Activated CD4-positive, alpha-beta T cell treated with anti-CD3 and anti-CD28 coated beads for 48 hours (primary cell): Measurements from ENCODE around the gene SCO2.
A peak's percentile ranks its signal among the peaks of the same experiment; 100 is the strongest.

ENCODE experiments used
- DNase-seq: peaks from one replicate; pipeline ENCODE4 v3.0.0-alpha.2; 2020

The SCO2 gene

DNA sequence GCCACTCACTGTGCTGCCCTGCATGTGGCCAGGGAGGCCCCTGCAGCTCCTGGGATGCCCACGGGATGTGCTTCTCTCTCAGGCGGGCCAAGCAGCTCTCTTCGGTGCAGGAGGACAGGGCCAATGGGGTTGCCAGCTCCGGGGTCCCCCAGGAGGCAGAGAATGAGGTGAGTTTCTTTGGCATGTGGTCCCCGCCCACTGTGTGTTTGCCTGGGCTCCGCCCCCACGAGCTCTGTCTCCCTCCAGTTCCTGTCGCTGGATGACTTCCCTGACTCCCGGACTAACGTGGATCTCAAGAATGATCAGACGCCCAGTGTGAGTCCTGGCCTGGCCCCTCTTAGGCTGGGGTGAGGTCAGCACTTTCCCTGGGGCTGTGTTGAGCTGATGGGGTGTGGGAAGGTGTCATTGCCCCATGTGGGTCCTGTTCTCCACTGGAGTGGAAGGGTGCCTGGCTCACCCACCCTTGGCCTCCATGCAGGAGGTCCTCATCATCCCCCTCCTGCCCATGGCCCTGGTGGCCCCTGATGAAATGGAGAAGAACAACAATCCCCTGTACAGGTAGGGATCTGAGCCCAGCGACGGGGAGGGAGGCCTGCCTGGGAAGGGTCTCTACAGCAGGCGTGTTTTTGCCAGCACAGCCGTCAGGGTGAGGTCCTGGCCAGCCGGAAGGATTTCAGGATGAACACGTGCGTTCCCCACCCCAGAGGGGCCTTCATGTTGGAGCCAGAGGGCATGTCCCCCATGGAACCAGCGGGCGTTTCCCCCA is 7.7 kb downstream of the SCO2 start:
- no peak for DNase-seq

GRCh38 chr22:50516891-50517290 is 8.5 kb downstream of the SCO2 start:
- no peak for DNase-seq

- DNase-seq: no peak
These were observed 9.3 kb downstream of the SCO2 start for GRCh38 chr22:50516068-50516467.

DNA sequence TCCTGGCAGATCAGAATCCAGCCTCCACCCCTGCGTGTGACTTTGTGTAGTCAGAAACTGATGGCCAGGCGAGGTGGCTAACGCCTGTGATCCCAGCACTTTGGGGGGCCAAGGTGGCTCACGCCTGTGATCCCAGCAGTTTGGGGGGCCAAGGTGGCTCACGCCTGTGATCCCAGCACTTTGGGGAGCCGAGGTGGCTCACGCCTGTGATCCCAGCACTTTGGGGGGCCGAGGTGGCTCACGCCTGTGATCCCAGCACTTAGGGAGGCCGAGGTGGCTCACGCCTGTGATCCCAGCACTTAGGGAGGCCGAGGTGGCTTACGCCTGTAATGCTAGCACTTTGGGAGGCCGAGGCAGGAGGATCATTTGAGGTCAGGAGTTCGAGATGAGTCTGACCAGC is 12.2 kb downstream of the SCO2 start:
- DNase-seq: no peak

DNA sequence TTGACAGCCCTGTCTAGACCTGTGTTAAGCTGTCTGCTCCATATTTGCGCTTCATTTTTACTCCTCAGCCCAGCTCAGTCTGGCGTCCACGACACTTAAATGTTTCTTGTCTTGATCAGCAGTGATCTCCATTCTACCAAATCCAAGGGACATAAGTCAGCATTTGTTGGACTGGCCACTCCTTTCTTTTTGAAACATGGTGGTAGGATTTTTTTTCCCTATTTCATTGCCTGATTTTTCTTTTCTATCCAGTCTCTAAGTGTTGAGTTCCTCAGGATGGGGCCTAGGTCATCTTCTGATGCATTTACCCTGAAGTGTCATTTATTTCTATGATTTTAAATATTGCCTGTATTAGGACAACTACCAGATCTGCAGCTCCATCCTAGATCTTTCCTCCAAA is 16.5 kb downstream of the SCO2 start:
- DNase-seq: no peak

DNA sequence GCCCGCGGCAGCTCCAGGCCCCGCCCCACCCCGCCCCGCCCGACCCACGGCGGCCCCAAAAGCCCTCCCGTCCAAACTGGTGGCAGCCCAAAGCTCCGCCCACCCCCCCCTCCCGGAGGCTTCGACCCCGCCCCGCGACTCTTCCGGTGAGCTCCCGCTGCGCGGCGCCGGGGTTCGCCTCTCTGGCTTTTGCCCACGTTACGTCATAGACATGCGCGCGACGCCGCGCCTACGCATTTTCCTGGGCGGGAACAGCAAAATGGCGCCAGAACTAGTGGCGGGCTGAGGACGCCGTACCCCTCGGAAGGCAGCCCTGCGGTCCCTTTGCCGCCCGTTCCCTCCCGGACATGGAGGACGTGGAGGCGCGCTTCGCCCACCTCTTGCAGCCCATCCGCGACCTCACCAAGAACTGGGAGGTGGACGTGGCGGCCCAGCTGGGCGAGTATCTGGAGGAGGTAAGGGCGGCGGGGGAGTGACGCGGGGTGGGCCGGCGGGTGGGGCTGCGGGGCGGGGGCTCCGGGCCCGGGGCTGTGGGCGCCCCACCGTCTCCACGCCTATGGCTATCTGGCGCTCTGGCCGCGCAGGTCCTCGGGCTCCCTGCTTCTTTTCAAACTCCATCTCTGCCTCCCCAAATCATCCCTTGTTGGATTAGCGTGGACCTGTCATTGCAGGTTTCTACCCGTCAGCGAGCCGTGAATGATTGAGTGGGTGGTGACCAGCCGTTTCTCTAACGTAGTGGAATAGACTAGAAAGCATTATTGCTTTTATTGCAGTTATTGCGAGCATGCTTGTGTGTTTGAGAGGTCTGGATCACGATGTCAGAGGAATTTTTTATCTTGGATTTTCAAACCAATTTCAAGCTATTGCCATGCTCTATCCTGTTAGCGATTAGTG is 17.2 kb downstream of the SCO2 start, which contains the start of gene NCAPH2:
Gene NCAPH2 (plus strand): TSS at position 234 of the 894 bp plus-strand sequence. CDS start 114 bp downstream, at position 348.
- peak; percentile 99 for DNase-seq

DNA sequence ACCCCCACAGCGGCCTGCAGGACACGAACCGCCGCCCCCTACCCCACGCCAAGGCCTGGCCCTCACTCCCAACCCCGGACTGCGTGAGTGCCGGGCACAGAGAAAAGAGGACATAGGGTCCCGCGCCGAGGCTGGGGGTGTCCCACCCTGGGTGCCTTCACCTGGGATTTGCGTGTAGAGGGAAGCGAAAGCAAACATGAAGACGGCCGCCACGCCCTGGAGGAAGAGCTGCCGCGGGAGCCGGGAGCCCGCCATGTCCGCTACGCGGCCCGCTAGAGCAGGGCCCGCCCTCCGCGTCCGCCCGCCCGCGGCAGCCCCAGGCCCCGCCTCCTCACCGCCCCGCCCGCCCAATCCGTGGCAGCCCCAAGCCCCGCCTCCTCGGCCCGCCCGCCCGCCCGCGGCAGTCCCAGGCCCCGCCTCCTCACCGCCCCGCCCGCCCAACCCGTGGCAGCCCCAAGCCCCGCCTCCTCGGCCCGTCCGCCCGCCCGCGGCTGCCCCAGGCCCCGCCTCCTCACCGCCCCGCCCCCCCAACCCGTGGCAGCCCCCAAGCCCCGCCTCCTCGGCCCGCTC is 17.9 kb downstream of the SCO2 start, which contains the start of gene LMF2:
Gene LMF2 (minus strand): TSS at position 282 of the 570 bp plus-strand sequence. CDS start 27 bp downstream, at position 255.
- peak; percentile 94 for DNase-seq

DNA sequence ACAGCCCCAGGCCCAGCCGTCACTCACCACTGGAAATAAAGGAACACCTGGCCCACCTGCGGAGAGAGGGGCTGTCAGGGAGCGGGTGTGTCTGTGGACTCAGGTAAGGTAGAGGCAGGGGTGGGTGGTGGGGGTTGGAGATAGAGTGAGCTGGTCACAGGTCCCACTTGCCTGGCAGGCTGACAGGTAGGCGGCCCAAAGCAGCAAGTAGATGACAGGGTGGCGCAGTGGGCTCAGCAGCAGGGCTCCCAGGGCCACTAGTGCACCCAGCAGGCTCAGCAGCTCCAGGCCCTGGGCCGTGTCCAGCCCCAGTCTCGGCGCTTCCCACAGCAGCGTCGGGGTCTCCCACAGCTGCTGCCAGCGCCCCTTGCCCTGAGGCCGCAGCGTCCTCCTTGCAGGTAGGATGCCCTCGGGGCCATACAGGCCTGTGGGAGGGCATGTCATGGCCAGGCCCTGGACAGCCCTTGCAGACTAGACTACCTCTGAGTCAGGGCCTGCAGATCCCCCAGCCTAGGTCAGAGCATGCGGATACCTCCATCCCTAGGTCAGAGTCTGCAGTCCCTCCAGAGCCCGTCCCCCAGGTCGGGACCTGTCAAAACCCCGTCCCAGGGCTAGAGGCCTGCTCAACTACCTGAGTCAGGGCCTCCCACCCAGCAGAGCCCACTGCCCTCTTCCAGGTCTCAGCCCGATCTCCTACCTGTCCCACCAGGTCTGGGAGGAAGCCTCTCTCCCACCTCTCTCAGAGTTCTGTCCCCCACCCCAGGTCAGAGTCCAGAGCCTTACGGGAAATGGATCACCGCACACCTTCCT is 18.6 kb downstream of the SCO2 start:
- DNase-seq: no peak

- no peak for DNase-seq
These were observed 19.4 kb downstream of the SCO2 start for GRCh38 chr22:50505776-50506610.

DNA sequence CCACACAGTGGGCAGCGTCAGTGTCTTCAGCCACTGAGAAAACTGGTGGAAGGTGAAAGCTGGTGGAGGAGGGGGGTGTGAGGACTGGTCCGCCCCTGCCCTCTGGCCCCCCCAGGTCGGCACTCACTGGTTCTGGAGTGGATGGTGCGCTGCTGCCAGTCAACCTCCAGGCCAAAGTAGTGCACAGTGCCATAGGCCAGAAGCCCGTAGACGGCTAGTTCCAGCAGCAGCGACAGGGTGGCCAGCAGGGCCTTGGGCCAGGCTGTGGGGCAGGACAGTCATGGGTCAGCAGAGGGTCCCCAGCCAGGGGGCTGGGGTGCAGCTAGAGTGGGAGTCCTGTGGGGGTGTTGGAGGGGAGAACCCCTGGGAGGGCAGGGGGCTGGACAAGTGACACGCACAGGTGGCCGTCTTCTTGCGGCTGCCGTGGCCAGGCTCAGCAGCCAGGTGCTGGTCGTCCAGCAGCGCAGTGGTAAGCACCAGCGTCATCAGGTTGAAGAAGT is 20.1 kb downstream of the SCO2 start:
- no peak for DNase-seq

DNA sequence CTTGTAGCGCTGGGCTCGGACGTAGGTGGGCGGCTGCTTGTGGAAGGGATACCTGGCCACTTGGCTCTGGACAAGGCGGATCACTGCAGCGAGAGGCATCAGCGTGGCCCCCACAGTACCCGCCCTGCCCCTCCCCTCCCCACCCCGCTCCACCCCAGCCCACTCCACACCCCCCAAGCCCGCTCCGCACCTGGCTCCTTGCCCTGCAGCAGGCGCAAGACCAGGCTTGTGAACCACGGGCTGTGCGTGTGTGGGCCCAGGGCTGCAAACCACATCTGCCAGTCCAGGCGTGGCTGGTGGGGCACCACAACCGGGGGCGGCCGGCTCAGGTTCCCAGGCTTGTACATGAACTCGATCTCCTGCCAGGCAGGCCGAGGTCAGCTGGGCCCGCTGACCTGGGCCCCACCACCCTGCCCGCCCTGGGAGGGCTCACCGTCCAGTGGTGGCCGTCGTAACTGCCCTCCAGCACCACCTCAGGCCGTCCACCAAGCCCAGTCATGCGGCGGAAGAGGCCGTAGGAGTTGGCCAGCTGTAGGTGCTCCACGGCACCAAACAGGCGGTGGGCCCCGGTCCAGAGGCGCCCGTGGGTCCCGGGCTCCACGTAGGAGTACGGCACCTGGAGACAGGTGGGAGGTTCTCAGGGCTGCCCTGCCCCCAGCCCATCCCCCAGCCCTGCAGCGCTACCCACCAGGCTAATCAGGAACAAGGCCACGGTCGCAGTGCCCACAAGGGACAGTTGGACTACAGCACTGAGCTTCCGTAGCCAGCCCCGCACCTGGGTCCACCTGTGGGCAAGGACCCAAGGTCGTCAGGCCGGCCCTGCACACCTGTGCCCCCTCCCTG is 20.8 kb downstream of the SCO2 start:
- no peak for DNase-seq

DNA sequence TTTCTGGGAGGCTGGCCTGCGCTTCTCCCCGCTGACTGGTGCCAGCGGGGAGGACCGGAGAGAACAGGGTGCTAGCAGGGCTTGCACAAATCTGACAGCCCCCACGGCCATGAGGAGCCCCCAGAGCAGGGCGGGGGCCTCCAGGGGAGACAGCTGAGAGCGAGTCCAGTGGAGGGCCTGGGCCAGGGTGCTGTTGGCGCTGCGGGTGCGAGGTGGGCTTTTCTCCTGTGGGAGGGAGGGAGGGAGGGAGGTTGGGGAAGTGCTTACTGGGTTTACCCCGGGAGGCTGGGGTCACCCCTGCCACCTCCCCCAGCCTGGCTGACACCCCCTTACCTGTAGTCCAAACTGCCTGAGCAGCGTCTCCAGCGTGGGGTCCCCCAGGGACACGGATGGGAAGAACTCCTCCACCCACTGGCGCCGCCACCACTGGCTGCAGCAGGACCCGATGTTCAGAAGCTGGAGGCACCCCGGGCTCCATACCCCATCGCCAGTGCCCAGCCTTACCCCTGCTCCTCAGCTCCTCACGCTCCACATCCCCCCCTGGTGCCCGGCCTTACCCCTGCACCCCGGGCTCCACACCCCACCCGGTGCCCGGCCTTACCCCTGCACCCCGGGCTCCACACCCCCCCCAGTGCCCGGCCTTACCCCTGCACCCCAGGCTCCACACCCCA is 21.8 kb downstream of the SCO2 start:
- DNase-seq: peak; percentile 61

- no peak for DNase-seq
These were observed 22.5 kb downstream of the SCO2 start for GRCh38 chr22:50502628-50503474.

DNA sequence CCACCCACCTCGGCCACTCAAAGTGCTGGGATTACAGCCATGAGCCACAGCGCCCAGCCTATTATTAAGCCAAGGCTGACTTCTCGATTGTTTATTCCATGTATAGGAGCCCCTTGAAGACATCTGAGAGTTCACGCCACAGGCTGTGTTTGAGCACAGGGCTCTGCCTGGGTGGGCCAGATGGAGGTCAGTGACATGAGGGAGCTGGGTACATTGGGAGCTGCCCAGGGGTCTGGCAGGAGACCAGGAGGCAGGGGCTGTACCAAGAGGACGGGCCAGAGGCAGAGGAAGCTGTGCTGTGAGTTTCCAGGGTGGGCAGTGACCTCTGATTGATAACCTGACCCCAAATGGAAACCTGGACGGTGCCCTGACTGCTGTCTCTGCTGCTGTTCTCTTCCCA is 23.3 kb downstream of the SCO2 start:
- DNase-seq: no peak

DNA sequence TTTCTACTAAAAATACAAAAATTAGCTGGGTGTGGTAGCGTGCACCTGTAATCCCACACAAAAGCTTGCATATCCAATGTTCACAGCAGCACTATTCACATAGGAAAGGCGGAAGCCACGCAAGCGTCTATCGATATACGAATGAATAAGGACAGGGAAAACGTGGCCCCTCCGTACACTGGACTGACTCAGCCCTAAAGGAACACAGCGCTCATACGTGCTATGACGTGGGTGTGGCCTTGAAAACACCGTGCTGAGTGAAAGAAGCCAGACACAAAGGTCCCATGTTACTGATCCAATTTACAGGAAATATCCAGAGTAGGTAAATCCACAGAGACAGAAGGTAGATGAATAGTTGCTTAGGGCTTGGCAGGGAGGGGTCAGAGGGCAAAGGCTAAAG is 24.9 kb downstream of the SCO2 start:
- no peak for DNase-seq

DNA sequence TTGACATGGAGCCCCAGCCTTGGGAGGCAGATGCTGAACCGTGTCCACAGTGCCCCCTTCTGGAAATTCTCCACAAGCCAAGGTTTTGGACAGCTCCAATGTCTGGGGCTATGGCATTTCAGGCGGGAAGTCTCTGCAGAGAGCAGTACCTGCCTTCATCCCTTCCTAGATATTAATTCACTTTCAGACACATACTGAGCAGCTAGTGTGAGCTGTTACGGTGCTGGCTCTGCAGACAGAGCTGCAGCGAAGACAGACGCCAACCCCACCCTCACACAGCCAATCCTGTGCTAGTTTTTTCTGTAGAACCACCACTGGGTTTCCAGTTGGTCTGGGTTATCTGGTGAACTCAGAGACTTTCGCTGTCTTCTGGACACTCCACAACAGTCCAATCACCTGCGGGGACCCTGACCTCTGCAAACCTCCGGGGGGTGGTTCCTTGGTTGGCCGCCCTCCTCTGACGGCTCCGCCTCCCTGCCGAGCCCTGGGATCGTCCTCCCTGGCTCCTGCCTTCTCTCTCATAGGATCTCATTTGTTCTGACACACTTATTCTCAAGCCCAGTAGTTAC is 27.0 kb downstream of the SCO2 start:
- peak; percentile 81 for DNase-seq

DNA sequence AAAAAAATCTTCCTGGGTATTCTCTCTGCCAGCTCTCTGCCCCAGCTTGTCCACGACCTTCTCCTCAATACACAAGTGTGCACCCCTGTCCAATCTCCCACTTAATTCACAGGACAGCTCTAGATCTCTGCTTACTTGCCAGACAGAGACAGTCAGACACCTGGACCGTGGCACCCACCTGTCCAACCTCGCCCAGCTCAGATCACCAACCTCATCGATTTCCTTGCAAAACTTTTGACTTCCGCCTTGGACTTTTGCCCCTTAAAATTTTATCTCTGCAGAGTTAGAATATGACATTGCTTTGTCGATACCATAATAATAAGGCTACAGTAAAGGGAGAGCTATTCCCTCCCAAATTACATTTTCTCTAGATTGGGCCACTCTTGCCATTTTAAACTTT is 28.3 kb downstream of the SCO2 start:
- no peak for DNase-seq

DNA sequence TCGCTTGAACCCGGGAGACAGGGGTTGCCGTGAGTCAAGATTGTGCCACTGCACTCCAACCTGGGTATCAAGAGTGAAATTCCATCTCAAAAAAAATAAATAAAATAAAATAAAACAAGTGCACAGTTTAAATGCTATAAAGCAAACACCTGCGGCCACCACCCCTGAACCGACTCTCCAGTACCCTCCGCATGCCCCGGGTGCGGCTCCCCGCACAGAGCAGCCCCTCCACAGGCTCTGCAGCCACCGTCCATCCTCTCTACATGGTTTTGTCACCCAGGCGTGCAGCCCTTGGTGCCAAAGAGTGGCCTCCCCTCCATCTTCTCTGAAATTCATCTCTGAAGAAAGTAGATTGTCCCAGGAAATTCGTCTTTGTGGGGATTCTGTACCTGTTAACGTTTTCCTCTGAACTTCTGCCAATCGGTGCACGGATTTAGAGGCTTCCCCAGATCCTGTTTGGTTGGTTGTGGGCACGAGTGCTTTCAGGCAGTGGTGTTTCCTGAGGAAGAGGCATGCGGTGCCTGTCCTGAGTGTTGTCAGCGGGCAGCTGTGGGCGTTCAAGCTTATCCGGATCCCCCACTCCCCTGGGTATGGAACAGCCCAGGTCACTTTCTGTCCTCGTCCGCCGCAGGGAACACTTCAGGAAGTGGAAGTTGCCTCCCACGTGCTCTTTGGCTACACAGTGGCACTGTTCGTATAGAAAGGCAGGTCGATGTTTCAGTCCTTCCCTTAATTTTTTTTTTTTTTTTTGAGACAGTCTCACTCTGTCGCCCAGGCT is 34.7 kb downstream of the SCO2 start:
- DNase-seq: no peak
